A673 (cell line): ENCODE data around the gene EPS8. TPM values are rescaled to one million over a fixed set of nuclear protein-coding genes. Genes with fewer than 3 reads are reported as not detected.

Source experiments
- BruUV-seq: library from RNA; stranded (reverse); fragments of 400-500 nt; replicated peaks from 2 replicates; lab custom pipeline; 2021; lab: Mats Ljungman, UMichigan
- CTCF ChIA-PET: fragments of 300-600 bp; sonication (Branson Sonifier 250); formaldehyde crosslinking; loops from one replicate; lab custom pipeline; 2022; ENCODE audit warnings: antibody characterized with exemption; lab: Charles Lee
- POLR2A ChIA-PET: fragments of 300-600 bp; sonication (Branson Sonifier 250); formaldehyde crosslinking; loops from one replicate; lab custom pipeline; 2022; ENCODE audit warnings: antibody characterized with exemption; ENCODE audit not compliant: low non-redundant PET; lab: Charles Lee
- DNase-seq: peaks from one replicate; pipeline ENCODE4 v3.0.0-alpha.2; 2015; ENCODE audit warnings: low spot score
- H3K27ac ChIP-seq: fragments of 200-600 bp; sonication (generic); 2 replicates; pipeline ENCODE4 v1.5.1; 2016; ENCODE audit warnings: mixed run types, low read depth, mild to moderate bottlenecking, mixed read lengths, antibody characterized with exemption, low read length; ENCODE audit not compliant: poor library complexity, severe bottlenecking
- H3K27me3 ChIP-seq: fragments of 200-600 bp; sonication (generic); replicated peaks from 2 replicates; pipeline ENCODE4 v1.6.1; 2017; ENCODE audit warnings: mixed run types, low read depth, mild to moderate bottlenecking, mixed read lengths, antibody characterized with exemption, low read length; ENCODE audit not compliant: insufficient read depth, poor library complexity
- H3K36me3 ChIP-seq: fragments of 200-600 bp; sonication (generic); 2 replicates; pipeline ENCODE4 v1.6.1; 2016; ENCODE audit warnings: mixed run types, mild to moderate bottlenecking, mixed read lengths, antibody characterized with exemption, low read length; ENCODE audit not compliant: insufficient read depth, poor library complexity, severe bottlenecking
- H3K4me1 ChIP-seq: fragments of 200-600 bp; sonication (generic); 2 replicates; pipeline ENCODE4 v1.6.1; 2017; ENCODE audit warnings: mixed run types, mild to moderate bottlenecking, mixed read lengths, antibody characterized with exemption, low read length; ENCODE audit not compliant: insufficient read depth, poor library complexity, severe bottlenecking
- H3K4me3 ChIP-seq: fragments of 200-600 bp; sonication (generic); 2 replicates; pipeline ENCODE4 v1.5.1; 2016; ENCODE audit warnings: low read depth, mixed run types, mild to moderate bottlenecking, mixed read lengths, low read length; ENCODE audit not compliant: poor library complexity, severe bottlenecking
- H3K9me3 ChIP-seq: fragments of 200-600 bp; sonication (generic); 2 replicates; pipeline ENCODE4 v1.6.1; 2016; ENCODE audit warnings: mixed run types, low read depth, mild to moderate bottlenecking, mixed read lengths, antibody characterized with exemption, low read length; ENCODE audit not compliant: poor library complexity, severe bottlenecking
- EZH2 ChIP-seq: fragments of 200-600 bp; sonication (generic); IDR thresholded peaks from 2 replicates; pipeline ENCODE4 v1.6.1; 2017; ENCODE audit warnings: borderline replicate concordance, low read depth, mild to moderate bottlenecking, mixed read lengths, antibody characterized with exemption, low read length; ENCODE audit not compliant: poor library complexity, severe bottlenecking
- intact Hi-C: fragments of 100-400 bp; cut with micrococcal nuclease; formaldehyde crosslinking; loops from one replicate; pipeline ENCODE4 v1.10.0; 2022; ENCODE audit not compliant: unreplicated experiment
- total RNA-seq: library from RNA; stranded (reverse); gene quantifications from 2 replicates; pipeline ENCODE4 v1.2.3, GENCODE V29; 2021
- TF ChIP-seq, protein P1 (sequence below): fragments of 300-800, 200-600 bp; sonication (generic); conservative IDR thresholded peaks from 2 replicates; pipeline ENCODE4 v1.5.1; 2017; ENCODE audit warnings: low read depth, mild to moderate bottlenecking, antibody characterized with exemption, low read length, moderate library complexity, mixed read lengths

Gene EPS8
- total RNA-seq, 1 experiment from 2014 or later: 14.0 TPM

DNA sequence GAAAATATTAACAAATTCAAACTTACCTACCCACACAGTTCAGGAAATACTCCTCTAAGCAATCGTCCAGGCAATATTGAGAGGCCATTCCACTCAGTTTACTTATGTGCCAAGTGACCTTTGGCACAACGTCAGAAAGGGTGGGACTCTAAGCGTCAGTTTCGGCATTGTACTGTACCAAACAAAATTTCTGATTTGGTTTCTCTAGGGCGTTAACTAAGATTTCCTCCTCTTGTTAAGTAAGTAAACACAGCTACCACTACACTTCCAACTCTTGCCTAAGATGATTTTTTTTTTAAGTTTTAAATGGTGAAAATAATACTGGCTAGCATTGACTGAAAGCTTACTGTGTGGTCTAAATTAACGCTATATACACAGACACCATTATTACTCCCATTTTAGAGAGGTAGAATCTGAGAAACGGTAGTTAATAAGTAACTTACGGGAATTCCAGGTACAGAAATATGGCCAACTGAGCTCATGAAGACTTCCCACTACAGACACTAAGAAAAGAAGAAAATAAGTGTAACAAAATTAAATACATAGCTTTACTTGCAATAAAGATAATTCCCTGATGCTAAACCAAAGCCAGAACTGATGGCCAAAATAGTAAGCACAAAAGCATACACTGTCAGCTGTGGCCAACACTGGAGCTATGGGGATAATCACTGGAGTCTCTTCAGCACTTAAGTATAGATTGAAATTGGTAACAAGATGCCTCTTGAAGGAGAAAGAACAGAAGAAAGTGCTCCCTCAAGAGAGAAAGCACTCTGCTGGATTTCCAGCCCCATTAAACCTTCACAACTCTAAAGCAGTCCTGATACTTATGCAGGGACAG lies 76.1 kb downstream of the EPS8 start:
- Histone ChIP-seq H3K27me3 (no peaks in the 10 kb centered on the region), H3K4me1 (peaks cover 7% of the 10 kb centered on the region), H3K36me3 (no peaks in the 10 kb centered on the region), H3K4me3 (no peak overlapping the region), H3K9me3 (no peaks in the 10 kb centered on the region), H3K27ac (no peak overlapping the region)
- TF ChIP-seq EZH2: no peak
- TF ChIP-seq, protein P1, sequence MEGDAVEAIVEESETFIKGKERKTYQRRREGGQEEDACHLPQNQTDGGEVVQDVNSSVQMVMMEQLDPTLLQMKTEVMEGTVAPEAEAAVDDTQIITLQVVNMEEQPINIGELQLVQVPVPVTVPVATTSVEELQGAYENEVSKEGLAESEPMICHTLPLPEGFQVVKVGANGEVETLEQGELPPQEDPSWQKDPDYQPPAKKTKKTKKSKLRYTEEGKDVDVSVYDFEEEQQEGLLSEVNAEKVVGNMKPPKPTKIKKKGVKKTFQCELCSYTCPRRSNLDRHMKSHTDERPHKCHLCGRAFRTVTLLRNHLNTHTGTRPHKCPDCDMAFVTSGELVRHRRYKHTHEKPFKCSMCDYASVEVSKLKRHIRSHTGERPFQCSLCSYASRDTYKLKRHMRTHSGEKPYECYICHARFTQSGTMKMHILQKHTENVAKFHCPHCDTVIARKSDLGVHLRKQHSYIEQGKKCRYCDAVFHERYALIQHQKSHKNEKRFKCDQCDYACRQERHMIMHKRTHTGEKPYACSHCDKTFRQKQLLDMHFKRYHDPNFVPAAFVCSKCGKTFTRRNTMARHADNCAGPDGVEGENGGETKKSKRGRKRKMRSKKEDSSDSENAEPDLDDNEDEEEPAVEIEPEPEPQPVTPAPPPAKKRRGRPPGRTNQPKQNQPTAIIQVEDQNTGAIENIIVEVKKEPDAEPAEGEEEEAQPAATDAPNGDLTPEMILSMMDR: no peak
- CTCF ChIA-PET: no interaction called here
- intact Hi-C loops: no loop called here
- POLR2A ChIA-PET: no interaction called here
- DNase-seq: no peak
- no TSS peak for BruUV-seq

DNA sequence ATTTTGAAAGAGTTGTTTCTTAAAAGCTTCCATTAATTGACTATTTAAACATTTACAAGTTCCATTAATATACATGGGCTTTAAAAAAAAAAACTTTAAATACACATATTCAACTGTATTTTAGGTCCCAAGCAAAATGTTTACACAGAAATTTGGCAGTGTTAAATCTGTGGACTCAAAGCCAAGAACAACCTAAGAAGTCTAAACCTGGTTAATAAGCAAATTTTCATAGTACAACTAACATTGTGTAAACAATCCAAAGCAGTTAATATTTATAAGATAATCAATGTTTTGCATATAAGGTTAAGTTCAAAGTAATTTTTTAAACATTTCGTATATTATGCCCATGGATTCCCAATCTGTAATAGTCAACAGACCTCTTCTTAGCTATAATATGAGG lies 77.0 kb downstream of the EPS8 start:
- intact Hi-C loops: no loop called here
- CTCF ChIA-PET: interaction anchor here (0.6 kb wide), 1 partner anchor 56 kb away, joined by 4 read pairs; no protein-coding TSS in a partner anchor
- POLR2A ChIA-PET: no interaction called here
- no peaks in the 10 kb centered on the region for H3K27me3 ChIP-seq
- H3K36me3 ChIP-seq: no peaks in the 10 kb centered on the region
- no TSS peak for BruUV-seq
- H3K4me1 ChIP-seq: peaks cover 7% of the 10 kb centered on the region
- no peak overlapping the region for H3K27ac ChIP-seq
- H3K9me3 ChIP-seq: no peaks in the 10 kb centered on the region
- TF ChIP-seq, protein P1: no peak
- no peak for TF ChIP-seq EZH2
- DNase-seq: no peak
- no peak overlapping the region for H3K4me3 ChIP-seq

DNA sequence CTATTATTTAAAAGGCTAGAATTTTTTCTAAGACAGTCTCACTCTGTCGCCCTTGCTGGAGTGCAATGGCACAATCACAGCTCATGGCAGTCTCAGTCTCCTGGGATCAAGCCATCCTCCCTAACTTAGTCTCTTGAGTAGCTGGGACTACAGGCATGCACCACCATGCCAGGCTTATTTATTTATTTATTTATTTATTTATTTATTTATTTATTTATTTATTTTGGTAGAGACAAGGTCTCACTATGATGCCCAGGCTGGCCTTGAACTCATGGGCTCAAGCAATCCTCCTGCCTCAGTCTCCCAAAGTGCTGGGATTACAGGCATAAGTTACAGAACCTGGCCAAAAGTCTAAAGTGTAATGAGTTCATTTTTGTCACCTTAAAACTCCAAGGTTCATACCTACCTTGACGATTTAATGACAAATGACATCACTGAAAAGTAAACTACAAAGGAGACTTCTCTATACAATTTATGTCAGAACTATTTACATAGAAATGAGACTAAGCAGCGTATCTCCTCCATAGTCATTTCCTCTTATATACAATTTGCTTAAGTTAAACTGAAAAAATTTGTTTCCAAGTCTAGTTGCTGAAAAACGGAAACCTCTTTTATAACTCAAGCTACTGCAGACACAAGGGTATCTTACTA lies 78.2 kb downstream of the EPS8 start:
- Histone ChIP-seq H3K4me3 (no peak overlapping the region), H3K4me1 (peaks cover 7% of the 10 kb centered on the region), H3K27me3 (no peaks in the 10 kb centered on the region), H3K9me3 (no peaks in the 10 kb centered on the region), H3K27ac (no peak overlapping the region), H3K36me3 (no peaks in the 10 kb centered on the region)
- ChIA-PET POLR2A (no interaction called here), CTCF (no interaction called here)
- intact Hi-C loops: no loop called here
- no peak for TF ChIP-seq EZH2
- TF ChIP-seq, protein P1: no peak
- no TSS peak for BruUV-seq
- no peak for DNase-seq
